ENCODE measurements around the gene UBQLN4. TPM values are rescaled to one million over a fixed set of nuclear protein-coding genes. Genes with fewer than 3 reads are reported as not detected.

The UBQLN4 gene
- total RNA-seq (2012; rRNA removed) (8.8 and 9.7 TPM in 2 replicates), polyA plus RNA-seq (2012; rRNA removed) (21.6 and 24.0 TPM in 2 replicates), Bru-seq, nascent RNA (percentile 55 among the genes with signal in this experiment), BruChase-seq, experiment 1, labeled RNA remaining after a 6-hour chase (percentile 71 among the genes with signal in this experiment), BruChase-seq, experiment 2, labeled RNA remaining after a 2-hour chase (percentile 62 among the genes with signal in this experiment)
- 11.7 and 17.0 TPM in 2 replicates for polyA plus RNA-seq (2012; cell fraction: cytosol; rRNA removed)
- polyA plus RNA-seq (2012; cell fraction: nucleus; rRNA removed; ENCODE audit: low replicate concordance), result 40.7 and 41.8 TPM in 2 replicates
- long read RNA-seq, partial matches to known transcripts, result 7 of 15 reads
- long read RNA-seq, other reads (novel, unspliced or antisense), result 4 of 15 reads

DNA sequence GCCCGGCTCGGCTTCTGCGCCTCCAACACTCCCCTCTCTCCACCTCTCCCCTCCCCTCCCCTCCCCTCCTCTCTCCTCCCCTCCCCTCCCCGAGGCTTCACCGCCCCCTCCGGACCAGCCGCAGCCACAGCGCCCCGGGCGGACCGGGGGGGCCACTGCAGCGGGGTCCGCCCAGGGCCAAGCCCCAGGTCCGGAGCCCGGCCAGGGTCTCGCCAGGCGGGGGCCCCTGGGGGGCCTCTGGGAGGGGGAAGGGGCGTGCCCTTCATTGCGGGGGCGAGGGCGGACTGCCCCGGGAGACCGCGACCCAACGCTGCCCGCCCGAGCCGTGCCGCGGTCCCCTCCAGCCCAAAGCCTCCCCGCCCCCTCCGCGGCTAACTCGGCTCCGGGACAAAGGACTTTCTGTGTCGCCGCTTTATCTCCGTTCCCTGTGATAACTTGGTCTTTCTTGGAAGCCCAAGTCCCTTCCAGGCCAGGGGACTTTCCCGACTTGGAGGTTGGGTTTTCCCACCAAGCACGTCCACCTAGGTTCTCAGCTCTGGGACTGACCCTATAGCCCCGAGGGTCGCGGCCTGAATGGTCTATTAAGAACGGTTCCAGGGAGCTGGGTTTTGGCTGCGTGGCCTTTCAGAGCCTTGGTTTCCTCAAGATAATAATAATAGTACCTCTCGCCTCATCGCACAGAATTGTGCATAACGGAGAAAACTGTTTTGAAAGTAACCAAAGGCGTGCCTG is at the start of gene UBQLN4:
TSS of gene UBQLN4 (minus strand) at position 31 of the 732 bp plus-strand sequence. CDS start 97 bp downstream, outside the sequence.
- Histone ChIP-seq H3K4me3 (ENCODE audit: insufficient read depth, low read depth, low read length) (peak within 1 kb of the TSS; percentile 83), H2AFZ (replicated peaks; ENCODE audit: low read length, poor library complexity) (peak within 1 kb of the TSS; percentile 97), H2BK5ac (ENCODE audit: low read depth, low read length, poor library complexity, severe bottlenecking) (peak within 1 kb of the TSS; percentile 84), H4K8ac (ENCODE audit: low read depth in 2 of 2, low read length in 2 of 2) (peak within 1 kb of the TSS; percentile 94), H4K20me1 (ENCODE audit: insufficient read depth, low read length) (0 out of 2 replicates have a peak, but pooled peaks cover 2% of the 10 kb centered on the region), H2BK120ac (ENCODE audit: low read depth, low read length) (peak within 1 kb of the TSS; percentile 77), H3K23ac (ENCODE audit: low read depth, low read length) (peak within 1 kb of the TSS; percentile 98), H2AK9ac (replicated peaks; ENCODE audit: low read depth, low read length, poor library complexity) (peak within 1 kb of the TSS; percentile 98), H3K18ac (ENCODE audit: low read depth, low read length) (peak within 1 kb of the TSS; percentile 78), H3K79me1 (ENCODE audit: low read depth in 1 of 2, low read length in 2 of 2) (peaks cover 30 to 69% of the 10 kb centered on the region in 2 experiments), H4K5ac (ENCODE audit: low read depth, low read length) (peak within 1 kb of the TSS; percentile 82), H3K56ac (ENCODE audit: extremely low read depth, insufficient read depth, low read length) (peak within 1 kb of the TSS; percentile 98), H3K9ac (ENCODE audit: low read depth, low read length) (peak within 1 kb of the TSS; percentile 85), H2AK5ac (ENCODE audit: low read depth, low read length) (peak within 1 kb of the TSS; percentile 93), H4K91ac (ENCODE audit: insufficient read depth, low read depth, low read length) (peak within 1 kb of the TSS; percentile 96), H3K27me3 (ENCODE audit: control insufficient read depth, insufficient read depth, low read length) (no peaks in the 10 kb centered on the region), H3K9me3 (ENCODE audit: control insufficient read depth, insufficient read depth, low read length) (no peaks in the 10 kb centered on the region), H3K36me3 (ENCODE audit: control insufficient read depth, insufficient read depth, low read length) (peaks cover 17% of the 10 kb centered on the region), H3K4me2 (ENCODE audit: low read depth, low read length) (peak within 1 kb of the TSS; percentile 95), H2BK15ac (ENCODE audit: low read depth, low read length) (peak within 1 kb of the TSS; percentile 7; the same call in 1 of the 3 replicates), H3K27ac (ENCODE audit: insufficient read depth, low read length) (peak within 1 kb of the TSS; percentile 88), H3K4me1 (ENCODE audit: control insufficient read depth, insufficient read depth, low read length) (peaks cover 4% of the 10 kb centered on the region; the same call in 1 of the 2 replicates), H3K14ac (replicated peaks; ENCODE audit: low read depth, low read length) (peak within 1 kb of the TSS; percentile 93), H3K4ac (ENCODE audit: low read depth, low read length) (peak within 1 kb of the TSS; percentile 98), H2BK20ac (ENCODE audit: low read depth, low read length) (no peak within 1 kb of the TSS), H3K9me1 (ENCODE audit: insufficient read depth, low read length) (peaks cover 18% of the 10 kb centered on the region)
- WGBS, 2 experiments (ENCODE audit: extremely low coverage in 2 of 2, insufficient read length in 1 of 2), result no CpG with 5 or more reads among the region's 49 CpGs
- CTCF ChIA-PET, result no interaction called here
- in situ Hi-C loops (cut with MboI; ENCODE audit: low sequenced_read_pairs), result no loop called here
- dilution Hi-C loops (cut with HindIII; ENCODE audit: low sequenced_read_pairs, unreplicated experiment), result no loop called here
- DNase-seq (peak; percentile 81), ATAC-seq (ENCODE audit: low read depth) (peak; percentile 76)
- intact Hi-C loops (cut with micrococcal nuclease), result loop anchor here (1.0 to 2.0 kb wide), 2 partner anchors 27 to 28 kb away; partner anchors contain the start of gene MEX3A
- BruUV-seq (replicated peaks), result no TSS peak
- TF ChIP-seq BHLHE40 (IDR thresholded peaks at IDR 0.05; ENCODE audit: low read depth, low read length), result no peak
- no peak for TF ChIP-seq POLR2A (IDR thresholded peaks at IDR 0.05; ENCODE audit: low read depth, low read length)
- TF ChIP-seq, protein P1, sequence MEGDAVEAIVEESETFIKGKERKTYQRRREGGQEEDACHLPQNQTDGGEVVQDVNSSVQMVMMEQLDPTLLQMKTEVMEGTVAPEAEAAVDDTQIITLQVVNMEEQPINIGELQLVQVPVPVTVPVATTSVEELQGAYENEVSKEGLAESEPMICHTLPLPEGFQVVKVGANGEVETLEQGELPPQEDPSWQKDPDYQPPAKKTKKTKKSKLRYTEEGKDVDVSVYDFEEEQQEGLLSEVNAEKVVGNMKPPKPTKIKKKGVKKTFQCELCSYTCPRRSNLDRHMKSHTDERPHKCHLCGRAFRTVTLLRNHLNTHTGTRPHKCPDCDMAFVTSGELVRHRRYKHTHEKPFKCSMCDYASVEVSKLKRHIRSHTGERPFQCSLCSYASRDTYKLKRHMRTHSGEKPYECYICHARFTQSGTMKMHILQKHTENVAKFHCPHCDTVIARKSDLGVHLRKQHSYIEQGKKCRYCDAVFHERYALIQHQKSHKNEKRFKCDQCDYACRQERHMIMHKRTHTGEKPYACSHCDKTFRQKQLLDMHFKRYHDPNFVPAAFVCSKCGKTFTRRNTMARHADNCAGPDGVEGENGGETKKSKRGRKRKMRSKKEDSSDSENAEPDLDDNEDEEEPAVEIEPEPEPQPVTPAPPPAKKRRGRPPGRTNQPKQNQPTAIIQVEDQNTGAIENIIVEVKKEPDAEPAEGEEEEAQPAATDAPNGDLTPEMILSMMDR (conservative IDR thresholded peaks at IDR 0.05; ENCODE audit: low read depth, low read length), result peak; percentile 58
- no peak for TF ChIP-seq CHD1 (IDR thresholded peaks at IDR 0.05; ENCODE audit: low read depth, low read length)
- TF ChIP-seq SMC3 (IDR thresholded peaks at IDR 0.05; ENCODE audit: low read depth, low read length), result no peak
- no peak for TF ChIP-seq RFX5 (IDR thresholded peaks at IDR 0.05; ENCODE audit: low read depth, low read length)
- no peak for TF ChIP-seq MAFK (IDR thresholded peaks at IDR 0.05; ENCODE audit: low read depth, low read length)
- TF ChIP-seq RCOR1 (IDR thresholded peaks at IDR 0.05; ENCODE audit: insufficient replicate concordance, low read length), result no peak
- no peak for TF ChIP-seq CEBPB (IDR thresholded peaks at IDR 0.05; ENCODE audit: low read depth, low read length)
- TF ChIP-seq MXI1 (IDR thresholded peaks at IDR 0.05; ENCODE audit: borderline replicate concordance, low read depth, low read length), result no peak
- no peak; the same call in 1 of the 2 replicates for TF ChIP-seq RAD21 (IDR thresholded peaks at IDR 0.05; ENCODE audit: low read length)
- TF ChIP-seq MAZ (IDR thresholded peaks at IDR 0.05; ENCODE audit: borderline replicate concordance, low read depth, low read length), result peak; percentile 95
- POLR2A ChIA-PET (ENCODE audit: unreplicated experiment), result no interaction called here
